HL-60 (cell line): ENCODE results near the gene PGAP1.

ENCODE experiments used
- POLR2AphosphoS5 ChIP-seq: IDR thresholded peaks from 2 replicates; pipeline ENCODE4 v1.6.1; 2012; ENCODE audit warnings: low read depth
- SPI1 ChIP-seq: IDR thresholded peaks from 2 replicates; pipeline ENCODE4 v1.6.1; 2012; ENCODE audit warnings: low read depth, mild to moderate bottlenecking, borderline replicate concordance
- TF ChIP-seq, protein P1 (sequence below): IDR thresholded peaks from one replicate; pipeline ENCODE4 v1.5.1; 2011; ENCODE audit warnings: low read length, control low read depth, inconsistent platforms; ENCODE audit not compliant: insufficient read depth

DNA sequence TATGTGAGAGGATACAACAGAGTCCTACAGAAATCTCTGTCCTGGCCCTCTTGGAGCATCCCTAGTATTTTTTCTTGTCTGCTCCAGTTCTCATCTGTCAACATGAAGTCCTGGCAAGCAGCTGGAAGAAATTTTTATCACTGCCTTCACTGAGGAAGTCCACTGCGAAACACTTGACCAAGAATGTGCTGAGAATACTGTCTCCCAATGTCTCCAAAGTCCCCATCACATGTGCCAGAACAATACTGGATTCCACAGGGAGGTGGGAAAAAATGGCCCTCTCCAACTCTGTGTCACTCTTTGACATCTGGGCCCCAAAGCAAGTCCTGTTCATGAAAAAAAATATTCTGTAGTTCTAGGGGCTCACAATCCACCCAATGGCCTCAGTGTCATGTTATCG lies 32.8 kb upstream of the PGAP1 start:
- TF ChIP-seq, protein P1, sequence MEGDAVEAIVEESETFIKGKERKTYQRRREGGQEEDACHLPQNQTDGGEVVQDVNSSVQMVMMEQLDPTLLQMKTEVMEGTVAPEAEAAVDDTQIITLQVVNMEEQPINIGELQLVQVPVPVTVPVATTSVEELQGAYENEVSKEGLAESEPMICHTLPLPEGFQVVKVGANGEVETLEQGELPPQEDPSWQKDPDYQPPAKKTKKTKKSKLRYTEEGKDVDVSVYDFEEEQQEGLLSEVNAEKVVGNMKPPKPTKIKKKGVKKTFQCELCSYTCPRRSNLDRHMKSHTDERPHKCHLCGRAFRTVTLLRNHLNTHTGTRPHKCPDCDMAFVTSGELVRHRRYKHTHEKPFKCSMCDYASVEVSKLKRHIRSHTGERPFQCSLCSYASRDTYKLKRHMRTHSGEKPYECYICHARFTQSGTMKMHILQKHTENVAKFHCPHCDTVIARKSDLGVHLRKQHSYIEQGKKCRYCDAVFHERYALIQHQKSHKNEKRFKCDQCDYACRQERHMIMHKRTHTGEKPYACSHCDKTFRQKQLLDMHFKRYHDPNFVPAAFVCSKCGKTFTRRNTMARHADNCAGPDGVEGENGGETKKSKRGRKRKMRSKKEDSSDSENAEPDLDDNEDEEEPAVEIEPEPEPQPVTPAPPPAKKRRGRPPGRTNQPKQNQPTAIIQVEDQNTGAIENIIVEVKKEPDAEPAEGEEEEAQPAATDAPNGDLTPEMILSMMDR: no peak
- no peak for TF ChIP-seq POLR2AphosphoS5
- no peak for TF ChIP-seq SPI1
